CD4-positive, alpha-beta memory T cell (primary cell): ENCODE results near the gene APOBEC3B. TPM values are rescaled to one million over a fixed set of nuclear protein-coding genes. Genes with fewer than 3 reads are reported as not detected.

Experiments used
- CTCF ChIA-PET: fragments of 350-600 bp; sonication (Branson Sonifier 250); formaldehyde crosslinking; loops from one replicate; lab custom pipeline; 2021; ENCODE audit warnings: inconsistent platforms; ENCODE audit not compliant: partially characterized antibody; lab: Charles Lee
- POLR2A ChIA-PET: fragments of 350-600 bp; sonication (Branson Sonifier 250); formaldehyde crosslinking; loops from one replicate; lab custom pipeline; 2021; ENCODE audit not compliant: partially characterized antibody; lab: Charles Lee
- DNase-seq, 5 donors: peaks; one replicate each; pipeline versions ENCODE4 v3.0.0 to v3.0.0-alpha.2; 2020 to 2022; ENCODE audit warnings: mixed read lengths in 1 of 5
- H3K27ac ChIP-seq: one replicate; pipeline ENCODE4 v1.7.0; 2013; ENCODE audit warnings: low read depth, low read length
- H3K27me3 ChIP-seq: 2 replicates; pipeline ENCODE4 v1.7.0; 2013; ENCODE audit warnings: mild to moderate bottlenecking, low read length, moderate library complexity; ENCODE audit not compliant: insufficient read depth
- H3K36me3 ChIP-seq: 2 replicates; pipeline ENCODE4 v1.7.0; 2013; ENCODE audit warnings: mild to moderate bottlenecking, low read length, moderate library complexity; ENCODE audit not compliant: insufficient read depth
- H3K4me1 ChIP-seq: 2 replicates; pipeline ENCODE4 v1.7.0; 2013; ENCODE audit warnings: mild to moderate bottlenecking, low read length, moderate library complexity; ENCODE audit not compliant: insufficient read depth
- H3K4me3 ChIP-seq, 2 donors: one replicate each; pipeline ENCODE4 v1.7.0; 2013; ENCODE audit warnings: low read length in 2 of 2, mild to moderate bottlenecking in 1 of 2
- H3K9me3 ChIP-seq, 2 donors: one replicate each; pipeline ENCODE4 v1.7.0; 2013; ENCODE audit warnings: low read length in 2 of 2, control low read depth in 1 of 2; ENCODE audit not compliant: control insufficient read depth in 1 of 2
- H3K27ac Mint-ChIP-seq, 7 donors: one replicate each; pipeline ENCODE4 v1.8.0; 2020 to 2021; ENCODE audit warnings: mixed read lengths in 7 of 7, mild to moderate bottlenecking in 6 of 7, inconsistent platforms in 3 of 7, moderate library complexity in 3 of 7
- H3K27me3 Mint-ChIP-seq, 2 donors: one replicate each; pipeline ENCODE4 v1.8.0; 2020 to 2021; ENCODE audit warnings: mixed read lengths in 2 of 2
- H3K36me3 Mint-ChIP-seq, 2 donors: one replicate each; pipeline ENCODE4 v1.8.0; 2020 to 2021; ENCODE audit warnings: mixed read lengths in 2 of 2, inconsistent platforms in 1 of 2, mild to moderate bottlenecking in 1 of 2
- H3K4me1 Mint-ChIP-seq, 4 donors: one replicate each; pipeline ENCODE4 v1.8.0; 2020 to 2021; ENCODE audit warnings: mixed read lengths in 4 of 4, mild to moderate bottlenecking in 1 of 4
- H3K4me3 Mint-ChIP-seq, 8 donors: one replicate each; pipeline ENCODE4 v1.8.0; 2020 to 2021; ENCODE audit warnings: mixed read lengths in 8 of 8, mild to moderate bottlenecking in 7 of 8, moderate library complexity in 6 of 8, inconsistent platforms in 3 of 8
- H3K9me3 Mint-ChIP-seq, 8 donors: one replicate each; pipeline ENCODE4 v1.8.0; 2020 to 2021; ENCODE audit warnings: mixed read lengths in 8 of 8, mild to moderate bottlenecking in 5 of 8, inconsistent platforms in 3 of 8, moderate library complexity in 1 of 8
- intact Hi-C: fragments of 100-400 bp; cut with micrococcal nuclease; formaldehyde crosslinking; loops from one replicate; pipeline ENCODE4 v1.15.1; 2023
- polyA plus RNA-seq, 2 donors: library from polyadenylated mRNA; unstranded; fragments of 300-500 nt; fragmentation: Illumina TruSeq; gene quantifications; one replicate each; pipeline ENCODE4 v1.2.3, GENCODE V29; 2021
- total RNA-seq, 2 experiments: library from RNA; stranded (reverse); gene quantifications; one replicate each; pipeline ENCODE4 v1.2.3, GENCODE V29; 2021

Gene APOBEC3B
- total and polyA plus RNA-seq, 4 experiments from 2014 or later, result 0.31 to 1.3 (median 0.48) TPM

GRCh38 chr22:38938925-38939324 lies 43.2 kb upstream of the APOBEC3B start:
- Histone ChIP-seq H3K27ac (no peak overlapping the region), H3K36me3 (no peaks in the 10 kb centered on the region), H3K4me1 (peaks cover 14% of the 10 kb centered on the region), H3K4me3 (no peak overlapping the region), H3K27me3 (no peaks in the 10 kb centered on the region), H3K9me3 (no peaks in the 10 kb centered on the region)
- DNase-seq, result no peak
- intact Hi-C loops, result no loop called here
- Mint-ChIP-seq H3K4me3 (no peak overlapping the region), H3K27me3 (peaks cover 10 to 16% of the 10 kb centered on the region in 2 donors), H3K27ac (no peak overlapping the region), H3K9me3 (no peaks in the 10 kb centered on the region), H3K36me3 (no peaks in the 10 kb centered on the region), H3K4me1 (peaks cover 12 to 23% (median 18%) of the 10 kb centered on the region in 4 donors)
- CTCF ChIA-PET, result interaction anchor here (1.6 kb wide), 1 partner anchor 69 kb away, joined by 5 read pairs; no protein-coding TSS in a partner anchor
- POLR2A ChIA-PET, result no interaction called here

- H3K36me3 ChIP-seq, result no peaks in the 10 kb centered on the region
- Mint-ChIP-seq H3K9me3 (no peaks in the 10 kb centered on the region), H3K4me1 (peaks cover 12 to 23% (median 18%) of the 10 kb centered on the region in 4 donors), H3K4me3 (peak overlapping the region in 2 of 8 donors; percentile 88 to 91), H3K27me3 (peaks cover 11 to 16% of the 10 kb centered on the region in 2 donors), H3K27ac (no peak overlapping the region), H3K36me3 (no peaks in the 10 kb centered on the region)
- no peaks in the 10 kb centered on the region for H3K9me3 ChIP-seq
- no peak overlapping the region for H3K4me3 ChIP-seq
- H3K27ac ChIP-seq, result no peak overlapping the region
- DNase-seq, result no peak
- H3K4me1 ChIP-seq, result peaks cover 14% of the 10 kb centered on the region
- intact Hi-C loops, result no loop called here
- CTCF ChIA-PET, result no interaction called here
- POLR2A ChIA-PET, result interaction anchor here (1.0 to 1.2 kb wide), 2 partner anchors 188 to 194 kb away, joined by 3 read pairs; no protein-coding TSS in a partner anchor
- no peaks in the 10 kb centered on the region for H3K27me3 ChIP-seq
These were observed 41.2 kb upstream of the APOBEC3B start for GRCh38 chr22:38940811-38941384.

GRCh38 chr22:38941488-38941987 lies 40.6 kb upstream of the APOBEC3B start:
- POLR2A ChIA-PET, result interaction anchor here (1.0 to 1.2 kb wide), 2 partner anchors 189 to 195 kb away, joined by 3 read pairs; no protein-coding TSS in a partner anchor
- peak overlapping the region; percentile 13 to 16 for H3K4me3 ChIP-seq

DNA sequence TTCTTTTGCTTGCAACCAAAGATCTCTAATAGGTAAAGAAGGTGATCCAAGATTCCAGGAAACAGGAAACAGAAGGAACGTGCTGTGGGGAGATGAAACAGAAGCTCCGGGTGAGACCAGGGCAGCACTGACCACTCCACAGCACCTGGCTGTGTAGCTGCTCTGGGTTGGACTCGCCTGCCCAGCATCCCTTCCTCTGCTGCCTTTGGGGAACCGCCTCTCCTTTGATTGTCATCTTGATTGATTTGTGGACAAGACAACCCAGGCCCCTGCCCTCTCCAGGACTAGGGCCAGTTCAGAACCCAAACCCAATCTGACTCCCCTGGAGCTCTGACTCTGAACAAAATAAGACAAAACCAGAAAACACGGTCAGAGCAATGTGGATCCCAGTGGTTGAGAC lies 39.4 kb upstream of the APOBEC3B start:
- Mint-ChIP-seq H3K9me3 (no peaks in the 10 kb centered on the region), H3K27ac (no peak overlapping the region), H3K4me3 (peak overlapping the region in 2 of 8 donors; percentile 22 to 91), H3K4me1 (peaks cover 12 to 23% (median 18%) of the 10 kb centered on the region in 4 donors), H3K27me3 (peaks cover 17 to 21% of the 10 kb centered on the region in 2 donors), H3K36me3 (no peaks in the 10 kb centered on the region)
- intact Hi-C loops, result no loop called here
- no peak overlapping the region for H3K27ac ChIP-seq
- CTCF ChIA-PET, result interaction anchor here (1.3 kb wide), 1 partner anchor 174 kb away, joined by 3 read pairs; no protein-coding TSS in a partner anchor
- H3K36me3 ChIP-seq, result no peaks in the 10 kb centered on the region
- POLR2A ChIA-PET, result no interaction called here
- H3K27me3 ChIP-seq, result no peaks in the 10 kb centered on the region
- peaks cover 14% of the 10 kb centered on the region for H3K4me1 ChIP-seq
- H3K4me3 ChIP-seq, result no peak overlapping the region
- DNase-seq, result no peak
- H3K9me3 ChIP-seq, result no peaks in the 10 kb centered on the region

More at GRCh38 chr22:38941488-38941987, 40.6 kb upstream of the APOBEC3B start:
- no peaks in the 10 kb centered on the region for H3K36me3 Mint-ChIP-seq
- H3K36me3 ChIP-seq, result no peaks in the 10 kb centered on the region
- H3K27ac Mint-ChIP-seq, result peak overlapping the region in 5 of 7 donors; percentile 20 to 70 (median 65)
- H3K27ac ChIP-seq, result no peak overlapping the region
- H3K9me3 Mint-ChIP-seq, result no peaks in the 10 kb centered on the region
- intact Hi-C loops, result no loop called here
- H3K4me1 Mint-ChIP-seq, result peaks cover 12 to 23% (median 18%) of the 10 kb centered on the region in 4 donors
- peak in 1 of 5 donors; percentile 5 for DNase-seq
- peak overlapping the region; percentile 80 to 92 (median 87) for H3K4me3 Mint-ChIP-seq
- CTCF ChIA-PET, result no interaction called here
- H3K9me3 ChIP-seq, result no peaks in the 10 kb centered on the region
- H3K27me3 ChIP-seq, result no peaks in the 10 kb centered on the region
- peaks cover 16% of the 10 kb centered on the region in 2 donors for H3K27me3 Mint-ChIP-seq
- peaks cover 14% of the 10 kb centered on the region for H3K4me1 ChIP-seq

- no peak for DNase-seq
- Mint-ChIP-seq H3K4me1 (peaks cover 12 to 23% (median 18%) of the 10 kb centered on the region in 4 donors), H3K27me3 (peaks cover 15 to 18% of the 10 kb centered on the region in 2 donors), H3K9me3 (no peaks in the 10 kb centered on the region), H3K4me3 (peak overlapping the region in 2 of 8 donors; percentile 35 to 91), H3K27ac (no peak overlapping the region), H3K36me3 (no peaks in the 10 kb centered on the region)
- ChIA-PET CTCF (interaction anchor here (1.3 kb wide), 1 partner anchor 174 kb away, joined by 3 read pairs; no protein-coding TSS in a partner anchor), POLR2A (no interaction called here)
- Histone ChIP-seq H3K4me3 (no peak overlapping the region), H3K27ac (no peak overlapping the region), H3K27me3 (no peaks in the 10 kb centered on the region), H3K36me3 (no peaks in the 10 kb centered on the region), H3K4me1 (peaks cover 14% of the 10 kb centered on the region), H3K9me3 (no peaks in the 10 kb centered on the region)
- intact Hi-C loops, result no loop called here
These were observed 38.9 kb upstream of the APOBEC3B start for GRCh38 chr22:38943201-38943600.

- DNase-seq, result no peak
- Mint-ChIP-seq H3K4me3 (no peak overlapping the region), H3K9me3 (no peaks in the 10 kb centered on the region), H3K27me3 (peaks cover 16% of the 10 kb centered on the region in 2 donors), H3K27ac (no peak overlapping the region), H3K4me1 (peaks cover 12 to 23% (median 18%) of the 10 kb centered on the region in 4 donors), H3K36me3 (no peaks in the 10 kb centered on the region)
- Histone ChIP-seq H3K4me3 (no peak overlapping the region), H3K4me1 (peaks cover 14% of the 10 kb centered on the region), H3K27ac (no peak overlapping the region), H3K9me3 (no peaks in the 10 kb centered on the region), H3K36me3 (no peaks in the 10 kb centered on the region), H3K27me3 (no peaks in the 10 kb centered on the region)
- POLR2A ChIA-PET, result no interaction called here
- CTCF ChIA-PET, result no interaction called here
- intact Hi-C loops, result no loop called here
These were observed 38.3 kb upstream of the APOBEC3B start for GRCh38 chr22:38943882-38944281.

DNA sequence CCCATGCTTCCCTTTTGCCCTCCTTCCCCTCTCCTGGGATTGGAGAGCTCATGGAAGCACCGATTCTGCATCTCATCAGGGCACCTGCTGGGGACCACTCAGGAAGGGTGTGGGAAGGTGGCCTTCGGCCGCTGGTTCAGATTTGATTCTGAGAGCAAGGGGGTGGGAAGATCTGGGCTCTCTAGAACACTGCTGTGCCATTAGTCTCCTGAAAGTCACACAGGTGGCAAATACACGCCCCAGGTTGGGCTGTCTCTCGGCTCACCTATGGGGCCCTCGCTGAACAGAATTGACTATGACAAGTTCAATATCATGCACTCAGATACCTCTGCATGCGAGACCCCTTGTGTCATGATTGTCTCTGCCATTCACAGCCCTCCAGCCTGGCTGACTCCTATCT lies 37.5 kb upstream of the APOBEC3B start:
- Mint-ChIP-seq H3K36me3 (no peaks in the 10 kb centered on the region), H3K27me3 (peaks cover 16% of the 10 kb centered on the region in 2 donors), H3K9me3 (no peaks in the 10 kb centered on the region), H3K4me1 (peaks cover 12 to 23% (median 18%) of the 10 kb centered on the region in 4 donors), H3K27ac (no peak overlapping the region), H3K4me3 (no peak overlapping the region)
- Histone ChIP-seq H3K9me3 (no peaks in the 10 kb centered on the region), H3K4me3 (no peak overlapping the region), H3K27ac (no peak overlapping the region), H3K36me3 (no peaks in the 10 kb centered on the region), H3K4me1 (peaks cover 14% of the 10 kb centered on the region), H3K27me3 (no peaks in the 10 kb centered on the region)
- DNase-seq, result no peak
- POLR2A ChIA-PET, result no interaction called here
- intact Hi-C loops, result no loop called here
- CTCF ChIA-PET, result no interaction called here
